Mucosa of descending colon (tissue), 3 donors: ENCODE data around the gene LUZP1. TPM values are rescaled to one million over a fixed set of nuclear protein-coding genes. Genes with fewer than 3 reads are reported as not detected.

ENCODE experiments used
- ATAC-seq: fragments of 200-7000 bp; cut with Tn5 transposase; one replicate; pipeline ENCODE4 v1.9.1; 2020; ENCODE audit warnings: mild to moderate bottlenecking, moderate library complexity
- DNase-seq, 3 donors: peaks; one replicate each; pipeline ENCODE4 v3.0.0-alpha.2; 2020
- H3K36me3 ChIP-seq: fragments of 200-600 bp; one replicate; pipeline ENCODE4 v1.8.0; 2021; ENCODE audit warnings: low read depth, mild to moderate bottlenecking
- H3K4me1 ChIP-seq: fragments of 200-600 bp; one replicate; pipeline ENCODE4 v1.8.0; 2021; ENCODE audit warnings: low read depth, mild to moderate bottlenecking
- H3K4me3 ChIP-seq: fragments of 200-600 bp; one replicate; pipeline ENCODE4 v1.8.0; 2021; ENCODE audit warnings: mild to moderate bottlenecking
- H3K9me3 ChIP-seq: fragments of 200-600 bp; one replicate; pipeline ENCODE4 v1.8.0; 2021; ENCODE audit warnings: mild to moderate bottlenecking
- CTCF ChIP-seq: fragments of 200-600 bp; IDR thresholded peaks from one replicate; pipeline ENCODE4 v1.8.0; 2022; ENCODE audit warnings: antibody characterized with exemption, mild to moderate bottlenecking
- intact Hi-C, 2 donors: fragments of 100-400 bp; cut with DNase I in 1 of 2; cut with micrococcal nuclease in 1 of 2; formaldehyde crosslinking; loops; one replicate each; pipeline versions ENCODE4 v1.11.0 to v1.11.1; 2022; cut with DNase I, micrococcal nuclease
- total RNA-seq, 3 donors: library from RNA; stranded (reverse); fragmentation: NEBNext Ultra II Directional in 2 of 3; extraction: Animal tissue kit (Norgen Biotek cat#: 25700) in 2 of 3; gene quantifications; one replicate each; pipeline versions ENCODE4 v1.2.1 to v1.2.4, GENCODE V29; 2021 to 2023
- donor health status: DM: no; HTN: no; CAD: no; lungs with moderate emphysema.
- donor health status: DM: no; HTN: no; CAD: no.
- donor health status: DM: no; HTN: yes; CAD: no.

The LUZP1 gene
- total RNA-seq, 3 donors from 2014 or later, result 48.4 to 57.7 (median 52.0) TPM

DNA sequence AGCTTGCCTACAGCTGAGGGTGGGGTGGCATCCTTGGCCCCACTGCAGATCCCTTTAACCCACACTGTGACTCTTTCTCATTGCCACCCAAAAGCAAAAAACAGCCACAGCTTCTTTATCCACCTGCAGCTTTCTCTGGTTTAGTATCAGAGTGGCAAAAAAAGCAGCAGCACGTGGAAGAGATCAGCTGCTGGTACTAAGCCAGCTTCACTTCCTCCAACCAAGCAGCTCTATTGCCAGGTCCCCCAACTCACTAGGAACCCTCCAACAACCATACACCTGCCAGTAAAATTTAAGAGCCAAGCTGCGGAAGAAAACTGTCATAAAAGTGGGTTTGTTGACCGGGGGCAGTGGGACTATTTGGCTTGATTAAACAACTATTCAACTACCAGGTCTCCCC, 83.0 kb downstream of the LUZP1 start:
- Histone ChIP-seq H3K36me3 (no peaks in the 10 kb centered on the region), H3K9me3 (no peaks in the 10 kb centered on the region), H3K4me3 (no peak overlapping the region), H3K4me1 (no peaks in the 10 kb centered on the region)
- ATAC-seq (no peak), DNase-seq (no peak)
- intact Hi-C loops, result no loop called here
- TF ChIP-seq CTCF, result no peak

DNA sequence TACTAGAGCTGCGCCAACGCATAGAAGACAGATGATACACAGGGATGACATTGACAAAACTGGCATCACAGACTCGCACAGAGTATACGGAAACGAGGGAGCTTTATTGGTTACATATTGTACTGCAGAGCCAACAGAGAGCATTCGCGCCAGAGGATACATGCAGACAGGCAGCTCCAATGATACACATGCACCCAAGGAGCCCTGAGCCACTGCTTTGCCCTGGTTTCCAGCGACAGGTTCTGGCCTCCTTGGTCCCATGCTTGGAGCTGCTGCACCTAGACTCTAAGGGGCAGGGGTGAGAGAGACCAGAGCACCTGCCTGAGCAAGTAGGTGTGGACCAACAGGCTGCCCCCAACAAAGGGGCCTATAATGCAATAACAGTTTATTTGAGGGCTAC, 83.8 kb downstream of the LUZP1 start:
- Histone ChIP-seq H3K9me3 (no peaks in the 10 kb centered on the region), H3K36me3 (no peaks in the 10 kb centered on the region), H3K4me3 (no peak overlapping the region), H3K4me1 (no peaks in the 10 kb centered on the region)
- TF ChIP-seq CTCF, result no peak
- intact Hi-C loops, result no loop called here
- ATAC-seq (no peak), DNase-seq (no peak)

DNA sequence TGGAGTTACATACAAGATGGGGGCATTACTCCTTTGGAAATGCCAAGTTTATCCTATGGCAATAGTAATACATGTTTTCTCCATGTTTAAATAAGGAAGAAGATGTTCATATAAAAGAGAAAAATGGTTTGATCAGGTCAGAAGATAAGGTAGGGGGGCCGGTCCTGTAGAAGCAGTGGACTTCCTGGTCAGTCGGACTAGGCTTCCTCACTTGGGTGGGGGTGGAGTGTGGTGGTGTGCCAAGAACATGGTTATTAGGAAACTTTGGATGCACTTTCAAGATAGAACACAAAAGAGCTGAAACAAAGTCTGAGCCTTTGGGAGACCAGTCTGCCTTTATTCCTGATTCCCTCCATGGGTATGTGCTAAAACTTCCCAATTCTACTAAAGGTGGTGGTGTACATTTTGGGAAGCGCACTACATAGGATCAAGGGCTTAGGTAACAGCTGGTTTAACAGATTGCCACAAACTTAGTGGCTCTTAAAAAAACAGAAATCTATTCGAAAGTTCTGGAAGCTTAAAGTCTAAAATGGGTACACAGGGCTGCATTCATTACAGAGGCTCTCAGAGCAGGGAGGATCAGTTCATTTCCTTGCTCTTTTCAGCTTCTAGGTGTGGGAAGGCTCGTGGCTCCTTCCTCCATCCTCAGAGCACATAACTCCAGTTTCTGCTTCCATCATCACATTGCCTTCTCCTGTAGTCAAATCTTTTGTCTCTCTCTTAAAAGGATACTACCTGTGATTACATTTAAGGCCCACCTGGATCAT, 84.8 kb downstream of the LUZP1 start:
- intact Hi-C loops, result no loop called here
- DNase-seq, result no peak
- H3K4me3 ChIP-seq, result no peak overlapping the region
- no peaks in the 10 kb centered on the region for H3K9me3 ChIP-seq
- no peaks in the 10 kb centered on the region for H3K36me3 ChIP-seq
- peak; percentile 25 for ATAC-seq
- H3K4me1 ChIP-seq, result no peaks in the 10 kb centered on the region
- no peak for TF ChIP-seq CTCF

DNA sequence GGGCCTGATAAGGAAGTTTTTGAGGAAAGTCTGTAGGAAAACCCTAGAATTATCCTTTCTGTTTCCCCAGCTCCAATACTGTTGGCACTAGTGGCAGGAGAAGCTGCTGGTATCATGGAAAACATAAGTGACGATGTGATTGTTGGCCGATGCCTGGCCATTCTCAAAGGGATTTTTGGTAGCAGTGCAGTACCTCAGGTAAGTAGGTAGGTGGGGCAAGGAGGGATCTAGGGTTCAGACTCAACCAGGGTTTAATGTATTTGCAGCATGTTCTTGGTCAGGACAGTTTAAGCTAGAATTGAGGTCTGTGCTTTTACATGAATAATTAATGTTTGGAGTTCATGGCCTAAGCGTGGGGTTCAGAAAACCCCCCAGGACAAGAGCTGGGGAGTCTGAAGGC, 87.3 kb downstream of the LUZP1 start:
- Histone ChIP-seq H3K36me3 (no peaks in the 10 kb centered on the region), H3K4me1 (no peaks in the 10 kb centered on the region), H3K4me3 (no peak overlapping the region), H3K9me3 (no peaks in the 10 kb centered on the region)
- ATAC-seq, result peak; percentile 27
- intact Hi-C loops, result no loop called here
- TF ChIP-seq CTCF, result no peak
- DNase-seq, result no peak

GRCh38 chr1:23080885-23081284, 87.8 kb downstream of the LUZP1 start:
- Histone ChIP-seq H3K9me3 (no peaks in the 10 kb centered on the region), H3K36me3 (no peaks in the 10 kb centered on the region), H3K4me3 (no peak overlapping the region), H3K4me1 (no peaks in the 10 kb centered on the region)
- DNase-seq (no peak), ATAC-seq (no peak)
- intact Hi-C loops, result no loop called here
- no peak for TF ChIP-seq CTCF
